NCI-H187 treated with DMSO at 0.1 percent for 48 hours (cell line): ENCODE results near the gene PFDN4.

Experiments
- DNase-seq: peaks from one replicate; lab custom pipeline; 2025; lab: John Stamatoyannopoulos, UW

The PFDN4 gene

GRCh38 chr20:54173653-54174456 is 34.0 kb upstream of the PFDN4 start, which contains the start of gene CYP24A1:
Gene CYP24A1, minus strand, starts transcription at chr20:54173986. Its CDS starts 407 bp downstream, at chr20:54173579.
- no peak for DNase-seq

GRCh38 chr20:54174457-54175175 is 33.3 kb upstream of the PFDN4 start:
- DNase-seq: no peak

DNA sequence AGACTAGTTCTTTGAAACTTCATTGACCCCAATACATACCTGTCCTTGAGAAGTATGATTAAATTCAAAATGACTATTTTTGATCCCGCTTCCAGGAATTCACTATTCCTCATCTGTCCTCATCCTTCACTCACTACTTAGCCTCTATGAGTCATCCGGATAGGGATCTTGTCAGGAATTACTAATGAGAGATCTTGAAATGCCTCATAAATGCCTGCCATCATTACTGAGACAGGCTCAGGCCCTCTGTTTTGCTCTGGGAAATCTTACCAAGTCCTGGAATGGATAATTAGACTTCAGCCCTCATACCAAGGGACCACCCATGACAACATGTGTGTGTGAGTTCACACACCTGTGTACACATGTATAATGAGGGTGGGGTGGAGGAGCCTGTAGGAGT is 31.3 kb upstream of the PFDN4 start:
- no peak for DNase-seq

DNA sequence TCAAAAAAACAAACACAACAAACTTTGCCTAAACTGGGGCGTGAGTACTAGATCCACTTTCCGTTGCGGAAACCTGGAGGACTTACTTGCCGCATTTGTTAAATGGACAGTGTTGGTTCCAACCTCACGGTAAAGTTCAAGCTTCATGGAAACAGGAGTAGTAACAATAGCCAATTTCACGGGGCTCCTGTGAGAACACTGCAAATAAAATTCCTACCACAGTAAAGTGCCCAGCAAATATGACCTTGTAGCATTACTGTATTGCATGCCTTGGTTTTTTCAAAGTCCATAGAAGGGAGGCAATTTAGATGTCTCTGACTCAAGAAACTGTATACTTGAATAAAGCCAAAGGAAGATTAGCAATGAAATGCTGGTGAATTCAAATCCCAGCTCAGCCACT is 30.5 kb upstream of the PFDN4 start:
- no peak for DNase-seq

DNA sequence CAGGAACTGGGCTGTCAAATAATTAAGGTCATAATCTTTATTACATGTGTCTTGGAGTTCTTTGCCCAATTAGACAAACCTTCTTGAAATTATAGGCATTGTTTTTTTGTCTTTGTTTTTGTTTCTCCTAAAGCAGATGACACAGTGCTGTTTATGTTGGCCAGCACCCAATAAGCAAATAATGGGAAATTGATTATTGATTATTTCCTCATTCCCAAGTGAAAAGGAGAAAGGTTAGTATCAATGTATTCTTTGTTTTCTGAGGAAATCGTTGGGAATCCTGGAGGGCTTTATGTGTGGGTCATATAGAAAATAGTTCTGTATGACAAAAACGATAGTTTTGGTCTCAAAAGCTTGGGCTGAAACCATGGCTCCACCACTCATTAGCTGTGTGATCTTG is 29.6 kb upstream of the PFDN4 start:
- no peak for DNase-seq

DNA sequence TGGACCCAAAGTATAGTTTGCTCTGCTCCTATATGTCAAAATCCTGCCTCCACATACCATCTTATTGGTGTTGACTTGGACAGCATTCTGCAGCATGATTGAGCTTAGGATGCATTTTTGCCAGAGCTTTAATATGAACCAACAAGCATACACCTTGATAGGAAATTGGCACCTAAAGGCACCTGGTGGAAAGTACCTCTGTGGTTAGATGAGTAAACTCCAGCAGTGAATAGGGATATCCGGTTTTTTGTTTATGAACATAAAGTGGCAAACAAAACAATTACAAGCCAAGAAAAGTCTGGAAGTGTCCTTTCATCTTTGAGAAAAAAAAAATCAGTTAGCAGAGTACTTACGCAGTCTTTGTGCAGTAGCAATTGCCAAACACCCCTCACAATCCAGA is 27.9 kb upstream of the PFDN4 start:
- no peak for DNase-seq

DNA sequence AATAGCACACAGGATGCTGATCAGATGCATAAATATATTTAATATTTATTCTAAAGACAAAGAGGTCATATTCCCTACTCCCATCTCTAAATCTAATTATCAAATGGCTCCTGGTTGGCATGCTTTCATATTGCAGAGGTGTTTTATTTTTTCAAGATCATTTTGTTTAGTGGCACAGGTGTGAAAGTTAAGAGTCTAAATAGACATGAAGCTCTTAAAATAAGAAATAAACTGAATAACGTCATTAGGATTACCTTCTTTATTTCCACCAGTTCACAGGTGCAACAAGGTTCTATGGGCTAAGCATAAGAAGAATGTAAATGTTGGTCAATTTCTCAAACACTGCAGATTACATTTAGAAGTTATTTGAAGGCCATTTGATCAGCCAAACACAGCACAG is 27.0 kb upstream of the PFDN4 start:
- no peak for DNase-seq

GRCh38 chr20:54184071-54184470 is 23.8 kb upstream of the PFDN4 start:
- no peak for DNase-seq

GRCh38 chr20:54184904-54185626 is 22.8 kb upstream of the PFDN4 start:
- DNase-seq: no peak

- DNase-seq: no peak
These were observed 19.6 kb upstream of the PFDN4 start for GRCh38 chr20:54188132-54188849.

DNA sequence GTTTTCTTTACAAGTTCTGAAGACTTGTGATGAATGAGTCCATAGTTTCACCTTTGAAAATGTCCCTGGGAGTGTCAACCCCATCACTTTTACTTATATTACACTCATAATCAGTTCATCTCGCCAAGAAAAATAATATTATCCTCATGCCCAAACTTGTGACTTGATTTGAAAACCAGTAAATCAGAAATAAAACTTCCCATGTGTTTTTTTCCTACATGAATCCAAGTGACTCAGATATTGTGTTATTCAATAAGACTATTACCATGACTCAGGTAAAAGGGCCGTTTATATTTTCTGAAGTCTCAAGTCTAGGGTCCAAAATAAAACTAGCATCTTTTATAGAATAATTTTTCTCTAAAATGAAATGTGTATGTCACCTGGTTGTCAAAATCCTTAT is 18.3 kb upstream of the PFDN4 start:
- DNase-seq: no peak

DNA sequence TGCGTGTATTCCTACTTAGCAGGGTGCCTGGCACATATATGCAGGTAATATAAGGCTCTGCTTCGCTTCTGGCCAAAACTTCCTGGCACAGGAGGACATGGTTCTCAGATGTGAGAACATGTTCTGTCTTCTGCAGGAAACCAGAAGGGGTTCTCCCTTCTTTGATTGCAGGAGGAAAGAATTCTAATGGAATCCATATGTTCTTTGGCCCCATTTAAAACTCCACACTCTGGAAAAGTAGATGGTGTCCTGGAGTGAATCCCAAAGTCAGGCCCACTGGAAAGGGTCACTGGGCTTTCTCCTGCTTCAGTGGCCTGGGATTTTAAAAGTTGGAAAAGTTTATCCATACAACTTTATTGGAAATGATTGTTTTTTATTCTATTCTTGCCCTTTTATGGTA is 17.7 kb upstream of the PFDN4 start:
- no peak for DNase-seq

GRCh38 chr20:54193817-54194216 is 14.1 kb upstream of the PFDN4 start:
- no peak for DNase-seq

DNA sequence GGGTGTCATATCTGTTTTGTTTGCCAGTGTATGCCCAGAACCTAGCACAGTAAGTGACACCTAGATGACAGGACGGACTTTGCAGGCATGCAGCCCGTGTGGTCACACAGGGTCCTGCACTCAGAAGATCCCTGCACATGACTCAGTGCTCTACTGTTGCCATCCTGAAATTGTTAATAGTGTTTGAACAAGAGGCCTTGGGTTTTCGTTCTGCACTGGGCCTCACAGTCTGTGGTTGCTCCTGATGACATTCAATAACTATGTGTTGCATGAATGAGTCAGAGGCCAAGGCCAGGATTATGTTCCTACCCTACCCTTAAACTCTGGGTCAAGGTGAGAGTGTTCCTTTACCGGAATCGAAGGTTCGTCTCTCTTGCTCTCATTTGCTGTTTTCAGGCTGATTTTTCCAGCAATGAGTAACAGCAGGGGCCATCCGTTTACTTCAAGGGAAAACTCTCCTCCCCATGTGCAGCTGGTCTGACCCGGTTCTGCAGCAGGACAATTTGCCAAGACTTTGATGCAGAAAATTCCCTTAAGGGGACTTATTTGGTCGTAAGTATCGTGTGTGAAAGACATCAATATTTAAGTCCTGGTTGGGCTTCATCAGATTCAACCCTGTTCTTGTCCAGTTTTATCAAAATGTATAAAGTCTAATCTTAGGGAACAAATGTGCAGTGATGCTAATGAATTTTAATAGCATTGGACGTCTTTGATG is 13.0 kb upstream of the PFDN4 start:
- DNase-seq: no peak

GRCh38 chr20:54195483-54196472 is 12.1 kb upstream of the PFDN4 start:
- DNase-seq: no peak

DNA sequence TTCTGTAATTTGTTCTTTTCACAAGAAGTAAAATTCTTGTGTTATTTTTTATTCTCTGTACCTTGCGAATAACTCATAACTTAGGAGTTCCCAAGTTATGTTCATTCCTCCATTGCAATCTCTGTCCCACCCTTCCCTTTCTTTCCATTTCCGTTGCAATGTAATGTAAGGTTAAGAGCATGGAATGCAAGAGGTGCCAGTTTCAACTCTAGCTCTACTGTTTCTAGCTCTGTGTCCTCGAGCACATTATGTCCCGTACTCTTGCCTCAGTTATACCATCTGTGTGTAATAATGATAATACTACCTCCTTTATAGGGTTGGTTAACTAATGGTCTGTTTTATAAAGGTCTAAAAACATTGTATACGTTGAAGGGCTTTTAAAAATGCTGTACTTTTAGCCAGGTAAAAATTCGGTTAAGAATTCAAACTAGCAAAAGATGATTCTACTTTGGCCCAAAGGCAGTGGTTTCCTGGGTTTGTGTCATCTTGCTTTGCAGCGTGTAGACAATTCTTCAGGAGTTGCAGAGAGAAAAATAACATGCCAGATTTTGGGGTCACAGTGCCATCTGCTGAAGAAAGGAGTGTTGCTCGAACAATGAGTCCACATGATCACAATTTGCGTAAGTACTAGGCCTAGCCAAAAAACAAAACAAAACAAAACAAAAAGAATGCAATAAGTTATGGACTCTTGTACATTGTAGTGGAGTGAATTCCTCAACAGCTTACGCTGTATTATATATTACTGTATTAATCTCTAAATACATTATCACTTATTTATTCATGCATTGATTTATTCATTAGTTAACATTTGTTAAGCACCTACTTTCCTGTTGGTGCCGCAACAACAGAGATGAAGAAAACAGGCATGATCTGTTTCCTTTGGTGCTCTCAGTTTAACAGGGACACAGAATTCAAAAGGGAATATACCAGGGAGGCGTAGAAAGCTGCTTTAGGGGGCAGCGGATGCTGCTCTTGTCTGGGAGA is 10.0 kb upstream of the PFDN4 start:
- DNase-seq: no peak

DNA sequence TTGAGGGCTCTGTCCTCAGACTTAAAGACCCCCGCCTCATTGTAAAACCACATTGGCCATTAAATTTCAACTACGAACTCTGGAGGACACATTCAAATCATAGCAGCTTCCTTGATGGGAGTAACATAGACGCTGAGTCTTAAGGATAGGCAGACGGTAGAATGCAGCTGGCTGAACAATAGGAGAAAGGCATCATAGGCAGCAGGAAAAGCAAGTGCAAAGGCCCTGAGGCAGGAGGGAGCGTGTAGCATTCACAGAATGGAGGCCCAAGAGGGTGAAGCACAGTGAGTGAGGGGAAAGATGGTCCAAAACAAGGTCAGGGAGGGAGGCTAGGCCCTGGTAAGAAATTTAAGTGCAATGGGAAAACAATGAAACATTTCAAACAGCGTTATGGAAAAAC is 8.6 kb upstream of the PFDN4 start:
- DNase-seq: no peak

DNA sequence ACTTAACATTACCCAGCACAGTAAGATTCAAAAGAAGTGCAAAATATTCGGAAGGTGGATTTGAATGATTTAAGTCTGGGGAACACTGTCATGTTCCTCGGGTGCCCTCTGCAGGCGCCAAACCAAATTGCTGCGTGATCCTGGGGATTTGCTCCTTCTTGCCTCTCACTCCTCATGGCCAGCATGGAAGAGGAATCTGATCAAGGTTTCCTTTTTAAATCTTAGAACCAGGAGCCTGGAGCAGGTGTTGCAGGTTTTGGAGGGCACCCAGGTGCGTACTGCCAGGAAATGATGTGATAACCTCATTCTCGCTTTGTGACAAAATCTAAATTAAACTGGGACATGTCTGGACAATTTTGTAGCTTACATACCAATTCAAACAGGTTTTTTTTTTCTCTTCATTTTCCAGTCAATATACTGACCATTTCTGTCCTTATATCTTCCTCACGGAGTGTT is 8.1 kb upstream of the PFDN4 start:
- no peak for DNase-seq
